ENCODE measurements around the gene PPME1.
A peak's percentile ranks its signal among the peaks of the same experiment; 100 is the strongest.

The PPME1 gene

DNA sequence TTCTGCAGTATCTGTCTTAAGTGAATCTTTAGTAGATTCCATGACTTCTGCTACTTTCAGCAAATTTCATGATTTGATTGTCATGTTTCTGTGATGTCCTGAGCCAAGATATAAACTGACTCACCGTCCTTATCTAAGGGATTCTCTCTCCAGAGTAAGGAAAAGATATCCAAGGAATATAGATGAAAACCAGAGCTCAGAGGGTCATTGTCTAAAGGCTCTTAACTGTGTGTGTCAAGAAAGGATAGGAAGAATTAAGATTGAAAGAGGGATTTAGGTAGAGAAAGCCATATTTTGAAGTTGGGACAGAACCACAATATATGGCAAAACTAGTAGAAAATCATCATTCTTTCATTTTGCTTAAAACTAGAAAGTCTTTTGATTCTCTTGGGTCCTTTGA, 50.7 kb downstream of the PPME1 start:
- H3K4me3 ChIP-seq (ENCODE audit: low read depth, low read length), result no peak overlapping the region
- no peak overlapping the region for H3K4ac ChIP-seq (ENCODE audit: low read depth, low read length)
- no peak overlapping the region for H2BK120ac ChIP-seq (ENCODE audit: insufficient read depth, low read length, poor library complexity)
- H3K4me1 ChIP-seq (ENCODE audit: control insufficient read depth in 1 of 2, insufficient read depth in 2 of 2, low read length in 2 of 2), result no peaks in the 10 kb centered on the region
- no peaks in the 10 kb centered on the region for H3K9me3 ChIP-seq (ENCODE audit: insufficient read depth, low read depth, low read length)
- no peak overlapping the region for H3K27ac ChIP-seq (ENCODE audit: low read depth, low read length)
- no peak overlapping the region for H2AFZ ChIP-seq (ENCODE audit: insufficient read depth, low read length, poor library complexity)
- DNase-seq, result no peak
- H4K8ac ChIP-seq (ENCODE audit: low read depth, low read length), result no peak overlapping the region
- H3K36me3 ChIP-seq (ENCODE audit: control insufficient read depth in 1 of 2, insufficient read depth in 2 of 2, low read length in 2 of 2), result peaks cover 2 to 3% of the 10 kb centered on the region in 2 experiments
- no peaks in the 10 kb centered on the region for H3K79me2 ChIP-seq (ENCODE audit: control insufficient read depth, insufficient read depth, low read length, poor library complexity)
- no peak overlapping the region for H2BK12ac ChIP-seq (ENCODE audit: low read length)
- no peak overlapping the region for H2BK5ac ChIP-seq (ENCODE audit: low read depth, low read length, poor library complexity)
- H3K14ac ChIP-seq (ENCODE audit: low read length), result no peak overlapping the region
- H3K23ac ChIP-seq (ENCODE audit: low read length), result no peak overlapping the region
- no peak overlapping the region for H3K9ac ChIP-seq (ENCODE audit: low read length)
- no peak overlapping the region for H4K91ac ChIP-seq (ENCODE audit: low read depth, low read length)
- WGBS (ENCODE audit: extremely low coverage, insufficient coverage, insufficient read length), result no CpG with 5 or more reads among the region's 1 CpG
- no peak overlapping the region for H4K12ac ChIP-seq (ENCODE audit: low read depth, low read length)
- no peaks in the 10 kb centered on the region for H3K79me1 ChIP-seq (ENCODE audit: low read length)
- no peaks in the 10 kb centered on the region for H3K27me3 ChIP-seq (ENCODE audit: insufficient read depth, low read length)
- no peak overlapping the region for H2AK5ac ChIP-seq (ENCODE audit: low read length)
- no peak overlapping the region for H3K18ac ChIP-seq (ENCODE audit: low read length)
- no peak overlapping the region for H3K4me2 ChIP-seq (ENCODE audit: low read length)

DNA sequence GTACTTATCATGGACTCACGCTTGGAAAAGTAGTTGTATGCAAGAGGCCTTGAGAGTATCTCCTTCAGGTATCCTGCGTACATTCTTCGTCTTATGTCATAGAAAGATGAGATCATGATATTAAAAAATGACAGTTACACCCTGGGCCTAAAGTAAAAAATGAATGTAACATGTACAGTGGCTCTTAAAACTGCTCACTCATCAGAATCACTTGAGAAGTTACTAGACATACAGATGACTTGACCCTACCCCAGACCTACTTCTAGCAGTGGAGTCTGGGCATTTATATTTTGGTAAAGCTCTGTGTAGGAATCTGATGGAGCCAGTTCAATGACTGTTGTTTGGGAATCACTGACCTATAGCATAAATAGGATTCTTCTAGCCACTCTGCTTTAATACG, 54.5 kb downstream of the PPME1 start:
- Histone ChIP-seq H3K4ac (ENCODE audit: low read depth, low read length) (no peak overlapping the region), H3K9me3 (ENCODE audit: insufficient read depth, low read depth, low read length) (no peaks in the 10 kb centered on the region), H2AFZ (ENCODE audit: insufficient read depth, low read length, poor library complexity) (no peak overlapping the region), H3K4me3 (ENCODE audit: low read depth, low read length) (no peak overlapping the region), H3K14ac (ENCODE audit: low read length) (no peak overlapping the region), H4K12ac (ENCODE audit: low read depth, low read length) (no peak overlapping the region), H2AK5ac (ENCODE audit: low read length) (no peak overlapping the region), H3K9ac (ENCODE audit: low read length) (no peak overlapping the region), H3K79me1 (ENCODE audit: low read length) (no peaks in the 10 kb centered on the region), H2BK5ac (ENCODE audit: low read depth, low read length, poor library complexity) (no peak overlapping the region), H4K8ac (ENCODE audit: low read depth, low read length) (no peak overlapping the region), H2BK120ac (ENCODE audit: insufficient read depth, low read length, poor library complexity) (no peak overlapping the region), H3K79me2 (ENCODE audit: control insufficient read depth, insufficient read depth, low read length, poor library complexity) (no peaks in the 10 kb centered on the region), H3K18ac (ENCODE audit: low read length) (no peak overlapping the region), H4K91ac (ENCODE audit: low read depth, low read length) (no peak overlapping the region), H3K36me3 (ENCODE audit: control insufficient read depth in 1 of 2, insufficient read depth in 2 of 2, low read length in 2 of 2) (peaks cover 3 to 5% of the 10 kb centered on the region in 2 experiments), H3K27me3 (ENCODE audit: insufficient read depth, low read length) (no peaks in the 10 kb centered on the region), H3K4me2 (ENCODE audit: low read length) (no peak overlapping the region), H3K23ac (ENCODE audit: low read length) (no peak overlapping the region), H3K4me1 (ENCODE audit: control insufficient read depth in 1 of 2, insufficient read depth in 2 of 2, low read length in 2 of 2) (no peaks in the 10 kb centered on the region), H3K27ac (ENCODE audit: low read depth, low read length) (no peak overlapping the region), H2BK12ac (ENCODE audit: low read length) (no peak overlapping the region)
- no CpG with 5 or more reads among the region's 4 CpGs for WGBS (ENCODE audit: extremely low coverage, insufficient coverage, insufficient read length)
- peak in 1 of 2 donors; percentile 43 for DNase-seq

DNA sequence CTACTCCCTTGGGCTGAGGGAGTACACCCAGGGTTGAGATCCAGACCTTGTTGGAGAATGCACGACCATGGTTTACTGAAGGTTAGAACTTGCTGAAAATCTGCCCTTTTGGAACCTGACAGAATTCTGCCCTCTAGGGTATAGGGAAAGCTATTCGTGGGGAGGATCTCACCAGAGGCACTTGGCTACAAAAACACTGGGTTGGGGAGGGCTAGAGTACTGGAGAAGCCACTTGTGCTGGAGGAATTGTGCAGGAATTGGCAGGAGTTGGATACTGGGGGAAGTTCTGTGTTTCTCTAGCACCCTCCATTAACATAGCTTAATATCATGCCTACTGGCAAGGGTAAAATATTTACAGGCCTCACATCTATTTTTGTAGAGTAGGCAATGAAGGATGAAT, 55.8 kb downstream of the PPME1 start:
- H2BK120ac ChIP-seq (ENCODE audit: insufficient read depth, low read length, poor library complexity), result no peak overlapping the region
- H3K9me3 ChIP-seq (ENCODE audit: insufficient read depth, low read depth, low read length), result no peaks in the 10 kb centered on the region
- no peak overlapping the region for H2BK12ac ChIP-seq (ENCODE audit: low read length)
- H3K27me3 ChIP-seq (ENCODE audit: insufficient read depth, low read length), result no peaks in the 10 kb centered on the region
- H4K12ac ChIP-seq (ENCODE audit: low read depth, low read length), result no peak overlapping the region
- H3K79me2 ChIP-seq (ENCODE audit: control insufficient read depth, insufficient read depth, low read length, poor library complexity), result no peaks in the 10 kb centered on the region
- peaks cover 8 to 9% of the 10 kb centered on the region in 2 experiments for H3K36me3 ChIP-seq (ENCODE audit: control insufficient read depth in 1 of 2, insufficient read depth in 2 of 2, low read length in 2 of 2)
- no peak overlapping the region for H3K4me3 ChIP-seq (ENCODE audit: low read depth, low read length)
- no peak overlapping the region for H4K8ac ChIP-seq (ENCODE audit: low read depth, low read length)
- no peak overlapping the region for H2AFZ ChIP-seq (ENCODE audit: insufficient read depth, low read length, poor library complexity)
- H3K14ac ChIP-seq (ENCODE audit: low read length), result no peak overlapping the region
- H4K91ac ChIP-seq (ENCODE audit: low read depth, low read length), result no peak overlapping the region
- no peaks in the 10 kb centered on the region for H3K79me1 ChIP-seq (ENCODE audit: low read length)
- H3K18ac ChIP-seq (ENCODE audit: low read length), result no peak overlapping the region
- no peak overlapping the region for H3K4me2 ChIP-seq (ENCODE audit: low read length)
- no peak overlapping the region for H2BK5ac ChIP-seq (ENCODE audit: low read depth, low read length, poor library complexity)
- H3K23ac ChIP-seq (ENCODE audit: low read length), result no peak overlapping the region
- no peak overlapping the region for H3K9ac ChIP-seq (ENCODE audit: low read length)
- H3K27ac ChIP-seq (ENCODE audit: low read depth, low read length), result no peak overlapping the region
- DNase-seq, result no peak
- no peak overlapping the region for H3K4ac ChIP-seq (ENCODE audit: low read depth, low read length)
- H2AK5ac ChIP-seq (ENCODE audit: low read length), result no peak overlapping the region
- no peaks in the 10 kb centered on the region for H3K4me1 ChIP-seq (ENCODE audit: control insufficient read depth in 1 of 2, insufficient read depth in 2 of 2, low read length in 2 of 2)
- no CpG with 5 or more reads among the region's 2 CpGs for WGBS (ENCODE audit: extremely low coverage, insufficient coverage, insufficient read length)

DNA sequence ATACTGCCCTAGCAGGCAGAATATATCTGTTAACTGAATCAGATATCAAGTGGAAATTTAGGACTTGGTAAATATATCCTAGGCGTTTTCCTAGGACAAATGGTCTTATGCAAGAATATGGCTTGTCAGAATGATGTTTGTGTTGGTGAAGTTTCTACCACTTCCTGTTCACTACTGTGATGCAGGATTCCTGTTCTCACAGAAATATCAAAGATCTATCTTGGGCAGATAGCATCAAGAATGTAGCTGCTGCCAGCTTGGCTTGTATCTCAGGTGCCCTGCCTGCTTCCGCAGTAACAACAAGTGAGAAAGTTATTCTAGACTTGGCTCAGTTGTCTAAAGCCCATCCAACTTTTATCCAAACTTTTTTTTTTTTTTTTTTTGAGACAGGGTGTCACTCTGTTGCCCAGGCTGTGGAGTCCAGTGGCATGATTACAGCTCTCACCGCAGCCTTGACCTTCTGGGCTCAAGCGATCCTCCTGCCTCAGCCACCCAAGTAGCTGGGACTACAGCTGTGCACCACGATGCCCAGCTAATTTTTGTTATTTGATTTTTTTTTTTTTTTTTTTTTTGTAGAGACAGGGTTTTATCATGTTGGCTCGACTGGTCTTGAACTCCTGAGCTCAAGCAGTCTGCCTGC, 61.3 kb downstream of the PPME1 start:
- no peak overlapping the region for H2BK120ac ChIP-seq (ENCODE audit: insufficient read depth, low read length, poor library complexity)
- WGBS (ENCODE audit: extremely low coverage, insufficient coverage, insufficient read length), result no CpG with 5 or more reads among the region's 6 CpGs
- H3K9me3 ChIP-seq (ENCODE audit: insufficient read depth, low read depth, low read length), result no peaks in the 10 kb centered on the region
- no peak overlapping the region for H4K91ac ChIP-seq (ENCODE audit: low read depth, low read length)
- H3K9ac ChIP-seq (ENCODE audit: low read length), result no peak overlapping the region
- H3K4me1 ChIP-seq (ENCODE audit: control insufficient read depth in 1 of 2, insufficient read depth in 2 of 2, low read length in 2 of 2), result no peaks in the 10 kb centered on the region
- no peak overlapping the region for H3K4me2 ChIP-seq (ENCODE audit: low read length)
- H3K79me1 ChIP-seq (ENCODE audit: low read length), result no peaks in the 10 kb centered on the region
- H2BK12ac ChIP-seq (ENCODE audit: low read length), result no peak overlapping the region
- H2AFZ ChIP-seq (ENCODE audit: insufficient read depth, low read length, poor library complexity), result no peak overlapping the region
- H3K79me2 ChIP-seq (ENCODE audit: control insufficient read depth, insufficient read depth, low read length, poor library complexity), result no peaks in the 10 kb centered on the region
- no peak overlapping the region for H4K12ac ChIP-seq (ENCODE audit: low read depth, low read length)
- no peak overlapping the region for H3K4me3 ChIP-seq (ENCODE audit: low read depth, low read length)
- H3K27ac ChIP-seq (ENCODE audit: low read depth, low read length), result no peak overlapping the region
- peaks cover 7 to 10% of the 10 kb centered on the region in 2 experiments for H3K36me3 ChIP-seq (ENCODE audit: control insufficient read depth in 1 of 2, insufficient read depth in 2 of 2, low read length in 2 of 2)
- no peak overlapping the region for H3K4ac ChIP-seq (ENCODE audit: low read depth, low read length)
- H3K14ac ChIP-seq (ENCODE audit: low read length), result no peak overlapping the region
- H3K27me3 ChIP-seq (ENCODE audit: insufficient read depth, low read length), result no peaks in the 10 kb centered on the region
- no peak overlapping the region for H3K18ac ChIP-seq (ENCODE audit: low read length)
- H2BK5ac ChIP-seq (ENCODE audit: low read depth, low read length, poor library complexity), result no peak overlapping the region
- no peak overlapping the region for H2AK5ac ChIP-seq (ENCODE audit: low read length)
- no peak overlapping the region for H4K8ac ChIP-seq (ENCODE audit: low read depth, low read length)
- DNase-seq, result peak in 1 of 2 donors; percentile 46
- H3K23ac ChIP-seq (ENCODE audit: low read length), result no peak overlapping the region

Data from trophoblast cell (in vitro differentiated cells and primary cell).